Measurements from ENCODE around the gene AK9. TPM values are rescaled to one million over a fixed set of nuclear protein-coding genes. Genes with fewer than 3 reads are reported as not detected.
"Not testable (repeated sequence)": the region's sequence is repeated elsewhere in the genome, so short reads cannot be mapped to it uniquely, and the experiment has no call there.

The AK9 gene
- total RNA-seq, 1 experiment from 2014 or later, result 1.3 TPM

DNA sequence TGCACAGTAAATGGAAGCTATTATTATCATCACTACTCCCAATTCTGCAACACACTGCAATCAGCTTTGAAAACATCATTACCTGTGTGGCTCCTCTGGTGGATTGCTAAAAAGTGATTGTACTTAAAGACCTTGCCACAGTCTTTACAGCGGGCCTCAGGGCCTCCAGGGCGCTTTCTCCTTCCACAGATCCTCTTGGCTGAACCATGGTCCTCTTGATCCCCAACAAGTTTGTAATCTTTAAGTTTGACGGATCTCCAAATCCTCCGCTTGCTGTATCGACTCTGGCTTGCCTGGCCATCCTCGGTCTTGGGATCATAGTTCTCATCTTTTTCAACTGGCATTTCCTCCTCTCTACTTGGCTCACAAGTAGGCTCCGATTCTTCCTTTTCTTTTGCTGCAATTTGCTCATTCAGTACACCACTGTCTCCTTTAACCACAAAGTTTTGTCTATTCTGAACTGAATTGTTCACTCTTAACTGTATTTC is 210.0 kb downstream of the AK9 start:
- no peak for DNase-seq (ENCODE audit: low spot score)

DNA sequence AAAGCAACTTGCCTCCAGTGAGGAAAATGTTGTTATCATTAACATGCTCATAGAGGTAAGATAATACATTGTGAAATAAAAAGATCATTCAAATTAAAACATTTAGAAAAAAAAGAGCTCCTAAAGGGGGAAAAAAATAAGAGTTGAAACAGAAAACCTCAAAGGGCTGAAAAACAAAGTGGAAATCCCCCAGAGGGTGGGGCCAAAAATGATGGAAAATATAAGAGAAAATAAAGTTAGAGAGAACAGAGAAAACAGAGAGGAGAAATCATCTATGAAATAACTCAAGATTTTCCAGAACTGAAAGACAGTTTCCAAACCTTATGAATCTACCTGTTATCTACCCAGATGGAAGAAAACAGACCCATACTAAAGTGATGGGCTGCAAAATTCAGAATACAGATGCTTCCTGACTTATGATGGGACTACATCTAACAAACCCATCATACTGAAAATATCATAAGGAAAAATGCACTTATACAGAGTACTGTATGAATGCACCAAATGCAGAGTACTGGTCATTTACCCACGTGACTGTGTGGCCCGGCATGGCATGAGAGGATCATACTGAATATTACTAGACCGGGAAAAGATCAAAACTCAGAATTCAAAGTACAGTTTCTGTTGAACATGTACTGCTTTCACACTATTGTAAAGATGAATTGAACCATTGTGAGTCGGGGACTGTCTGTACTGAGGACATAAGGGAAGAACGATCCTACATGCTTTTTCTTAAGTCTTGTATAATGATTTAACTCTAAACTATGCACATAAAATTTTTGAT is 212.0 kb downstream of the AK9 start:
- DNase-seq (ENCODE audit: low spot score), result no peak

- DNase-seq (ENCODE audit: low spot score), result no peak
These were observed 212.7 kb downstream of the AK9 start for GRCh38 chr6:109478222-109478805.

- DNase-seq (ENCODE audit: low spot score), result no peak
These were observed 213.3 kb downstream of the AK9 start for GRCh38 chr6:109477725-109478124.

DNA sequence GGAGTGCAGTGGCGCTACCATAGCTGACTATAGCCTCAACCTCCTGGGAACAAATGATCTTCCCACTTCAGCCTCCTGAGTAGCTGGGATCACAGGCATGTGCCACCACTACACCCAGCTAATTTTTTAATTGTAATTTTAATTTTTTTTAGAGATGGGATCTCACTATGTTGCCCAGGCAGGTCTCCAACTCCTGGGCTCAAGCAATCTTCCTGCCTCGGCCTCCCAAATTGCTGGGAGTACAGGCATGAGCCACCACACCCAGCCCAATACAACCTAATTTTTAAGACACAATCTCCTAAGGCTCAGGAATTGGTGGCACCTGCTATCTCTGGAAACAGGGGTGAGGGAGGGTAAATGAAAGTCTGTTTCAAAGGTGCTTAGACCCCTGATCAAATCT is 213.8 kb downstream of the AK9 start:
- DNase-seq (ENCODE audit: low spot score), result no peak

DNA sequence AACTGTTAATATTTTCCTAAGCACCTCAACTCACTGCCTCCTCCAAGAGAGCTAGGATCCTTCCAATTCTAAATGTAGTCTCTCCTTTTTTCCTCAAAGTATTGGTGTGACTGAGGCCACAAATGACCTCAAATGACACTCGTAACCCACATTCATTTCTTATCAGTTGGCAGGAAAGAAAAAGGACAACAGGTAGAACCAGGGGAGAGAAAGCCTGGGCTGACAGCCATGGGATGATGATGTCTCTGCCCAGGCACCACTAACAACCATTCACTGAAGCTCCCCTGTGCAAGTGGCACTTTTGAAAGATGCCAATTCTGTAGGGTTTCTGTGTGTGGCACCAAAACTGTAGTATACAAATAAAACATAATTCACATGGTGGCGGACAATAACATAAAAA is 215.4 kb downstream of the AK9 start:
- DNase-seq (ENCODE audit: low spot score), result no peak

- DNase-seq (ENCODE audit: low spot score), result no peak
These were observed 216.0 kb downstream of the AK9 start for GRCh38 chr6:109474995-109475394.

GRCh38 chr6:109473120-109473519 is 217.9 kb downstream of the AK9 start:
- DNase-seq (ENCODE audit: low spot score), result no peak

DNA sequence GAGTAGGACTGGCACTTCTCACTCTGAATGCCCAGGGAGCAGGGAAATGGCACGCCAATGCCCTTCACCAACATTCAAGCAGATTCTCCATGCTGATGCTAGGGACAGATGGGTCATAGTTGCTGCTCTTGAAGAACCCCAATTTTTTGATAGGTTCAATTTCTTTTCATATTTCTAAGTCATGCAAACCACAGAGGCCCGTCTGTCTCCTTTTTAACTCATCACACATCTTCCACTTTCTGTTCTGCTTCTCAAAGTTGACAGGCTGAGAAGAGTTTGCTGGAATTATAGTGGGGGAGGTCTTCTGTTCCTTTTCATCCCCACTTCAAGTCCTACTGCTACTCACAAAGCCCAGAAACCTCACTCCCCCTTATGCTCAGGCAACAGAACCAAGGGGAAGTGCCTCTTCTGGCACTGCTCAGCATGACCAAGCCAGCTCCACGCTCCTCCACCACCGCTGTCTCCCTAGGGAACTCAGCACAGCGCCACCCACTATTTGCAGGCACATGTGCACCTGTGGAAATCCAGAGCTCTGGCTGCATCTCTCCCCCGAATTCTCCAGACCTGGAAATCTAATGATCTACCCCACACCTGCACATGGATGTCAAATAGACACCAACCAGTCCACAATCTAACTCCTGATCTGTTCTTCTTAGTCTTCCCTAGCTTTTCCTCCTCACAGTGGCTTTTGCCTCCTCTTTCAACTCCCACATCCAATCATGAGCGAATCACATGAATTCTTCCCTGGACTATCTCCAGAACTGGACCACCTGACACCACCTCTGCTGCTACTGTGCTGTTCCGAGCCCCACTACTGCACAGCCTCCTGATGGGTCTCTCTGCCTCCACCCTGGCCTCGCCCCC is 218.6 kb downstream of the AK9 start:
- DNase-seq (ENCODE audit: low spot score), result no peak

- no peak for DNase-seq (ENCODE audit: low spot score)
These were observed 219.7 kb downstream of the AK9 start for GRCh38 chr6:109471105-109471810.

GRCh38 chr6:109469591-109470189 is 221.3 kb downstream of the AK9 start:
- no peak for DNase-seq (ENCODE audit: low spot score)

- no peak for DNase-seq (ENCODE audit: low spot score)
These were observed 223.3 kb downstream of the AK9 start for GRCh38 chr6:109467696-109468095.

DNA sequence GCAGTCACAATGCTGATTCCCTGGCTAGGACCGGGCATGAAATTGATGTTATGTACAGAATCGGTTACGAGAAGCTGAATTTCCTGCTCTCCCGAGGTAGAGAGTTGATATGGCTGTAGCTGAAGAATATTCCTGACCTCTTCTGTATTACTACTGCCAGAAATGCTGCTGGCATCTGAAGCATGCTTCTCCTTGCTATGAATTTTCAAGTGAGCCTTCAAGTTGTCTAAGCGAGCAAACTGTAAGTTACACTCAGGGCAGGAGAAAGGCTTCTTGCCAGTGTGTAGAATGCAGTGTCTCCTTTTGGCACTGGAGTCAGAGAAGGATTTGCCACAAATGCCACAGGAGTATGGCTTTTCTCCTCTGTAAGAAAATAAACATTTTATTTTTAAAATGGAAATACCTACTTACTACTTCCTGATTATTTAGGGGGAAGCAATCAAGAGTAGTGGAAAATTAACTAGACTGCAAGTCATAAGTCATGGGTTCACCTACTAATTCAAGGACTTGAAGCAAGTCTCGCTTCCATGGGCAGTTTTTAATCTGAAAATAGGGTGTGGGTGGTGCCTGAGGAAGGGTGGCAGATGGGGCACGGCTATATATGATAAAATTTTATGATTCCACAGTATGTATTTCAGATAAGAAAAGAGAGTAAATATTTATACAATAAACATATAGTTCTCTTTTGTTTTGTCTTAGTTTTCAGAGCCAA is 224.6 kb downstream of the AK9 start:
- no peak for DNase-seq (ENCODE audit: low spot score)

GRCh38 chr6:109465772-109466171 is 225.2 kb downstream of the AK9 start:
- no peak for DNase-seq (ENCODE audit: low spot score)

GRCh38 chr6:109461733-109462526 is 229.1 kb downstream of the AK9 start:
- DNase-seq (ENCODE audit: low spot score), result no peak

DNA sequence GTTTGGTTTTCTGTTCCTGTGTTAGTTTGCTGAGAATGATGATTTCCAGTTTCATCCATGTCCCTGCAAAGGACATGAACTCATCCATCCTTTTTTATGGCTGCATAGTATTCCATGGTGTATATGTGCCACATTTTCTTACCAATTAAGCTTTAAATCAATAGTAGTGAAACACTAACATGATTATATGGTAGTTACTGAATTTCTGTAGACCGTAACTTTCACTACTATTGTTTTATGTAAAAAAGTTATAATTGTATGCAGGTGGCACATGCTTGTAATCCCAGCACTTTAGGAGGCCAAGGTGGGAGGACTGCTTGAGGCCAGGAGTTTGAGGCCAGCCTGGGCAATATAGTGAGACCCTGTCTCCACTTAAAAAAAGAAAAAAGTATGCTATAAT is 229.8 kb downstream of the AK9 start:
- DNase-seq (ENCODE audit: low spot score), result not testable (repeated sequence)

GRCh38 chr6:109460161-109460829 is 230.7 kb downstream of the AK9 start:
- no peak for DNase-seq (ENCODE audit: low spot score)

DNA sequence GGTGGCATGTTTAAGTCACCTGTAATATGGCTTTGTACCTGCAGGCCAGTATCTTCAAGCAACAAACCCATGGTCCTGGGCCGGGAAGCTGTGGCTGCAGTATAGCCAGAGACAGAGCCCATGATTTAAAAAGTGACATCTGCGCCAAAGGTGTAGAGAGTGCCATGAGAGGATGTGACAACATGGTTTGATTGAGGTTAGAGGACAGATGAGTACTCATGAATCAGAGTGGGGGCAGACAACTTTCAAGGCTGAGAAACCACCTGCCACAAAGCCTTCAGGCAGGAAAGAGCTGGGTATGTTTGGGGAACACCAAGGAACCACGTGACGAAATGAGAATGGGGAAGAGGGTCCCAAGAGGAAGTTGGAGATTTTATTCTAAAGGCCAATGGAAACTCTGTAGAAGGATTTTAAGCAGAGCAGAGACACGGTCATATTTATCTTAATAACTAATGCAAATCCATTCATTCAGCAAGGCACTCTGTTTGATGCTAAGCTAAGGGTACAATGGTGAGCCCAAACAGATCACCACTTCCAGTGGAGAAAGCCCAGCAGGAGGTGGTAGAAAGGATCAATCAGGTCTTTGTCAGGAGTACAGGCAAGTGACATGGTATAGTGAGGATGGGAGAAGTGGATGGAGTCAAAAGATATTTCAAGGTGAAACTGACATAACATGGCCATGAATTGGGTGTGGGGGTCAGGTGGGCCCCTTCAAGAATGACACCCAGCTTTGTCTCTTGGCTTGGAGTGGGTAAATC is 232.0 kb downstream of the AK9 start:
- no peak for DNase-seq (ENCODE audit: low spot score)

GRCh38 chr6:109457562-109457996 is 233.4 kb downstream of the AK9 start:
- DNase-seq (ENCODE audit: low spot score), result no peak

All from H4 (cell line).